Glutamatergic neuron (in vitro differentiated cells): Measurements from ENCODE around the gene UROS. TPM values are rescaled to one million over a fixed set of nuclear protein-coding genes. Genes with fewer than 3 reads are reported as not detected.

Source experiments
- DNase-seq: peaks from one replicate; pipeline ENCODE4 v3.0.0; 2022
- H3K27ac Mint-ChIP-seq: one replicate; pipeline ENCODE4 v1.8.0; 2020; ENCODE audit warnings: mild to moderate bottlenecking, mixed read lengths, inconsistent platforms; ENCODE audit not compliant: unreplicated experiment
- H3K27me3 Mint-ChIP-seq: one replicate; pipeline ENCODE4 v1.8.0; 2020; ENCODE audit warnings: mild to moderate bottlenecking, moderate library complexity, mixed read lengths, inconsistent platforms; ENCODE audit not compliant: unreplicated experiment
- H3K36me3 Mint-ChIP-seq: one replicate; pipeline ENCODE4 v1.8.0; 2020; ENCODE audit warnings: mild to moderate bottlenecking, mixed read lengths, inconsistent platforms; ENCODE audit not compliant: unreplicated experiment
- H3K4me1 Mint-ChIP-seq: one replicate; pipeline ENCODE4 v1.8.0; 2020; ENCODE audit warnings: mild to moderate bottlenecking, low read depth, mixed read lengths, inconsistent platforms; ENCODE audit not compliant: unreplicated experiment
- H3K4me3 Mint-ChIP-seq: one replicate; pipeline ENCODE4 v1.8.0; 2020; ENCODE audit warnings: mild to moderate bottlenecking, mixed read lengths, inconsistent platforms; ENCODE audit not compliant: unreplicated experiment
- H3K9me3 Mint-ChIP-seq: one replicate; pipeline ENCODE4 v1.8.0; 2020; ENCODE audit warnings: mild to moderate bottlenecking, moderate library complexity, mixed read lengths, inconsistent platforms; ENCODE audit not compliant: unreplicated experiment
- CTCF ChIP-seq: fragments of 200-600 bp; sonication (generic); IDR thresholded peaks from one replicate; pipeline ENCODE4 v1.5.0; 2021; ENCODE audit not compliant: partially characterized antibody, unreplicated experiment
- total RNA-seq: library from RNA; stranded (reverse); fragmentation: NEBNext Ultra II Directional; extraction: Animal tissue kit (Norgen Biotek cat#: 25700); gene quantifications from one replicate; pipeline ENCODE4 v1.2.1, GENCODE V29; 2021; ENCODE audit not compliant: unreplicated experiment

UROS gene
- total RNA-seq, 1 donor from 2014 or later: 48.0 TPM

GRCh38 chr10:125836746-125837145 is 13.7 kb upstream of the UROS start:
- Mint-ChIP-seq H3K4me1 (no peaks in the 10 kb centered on the region), H3K9me3 (no peaks in the 10 kb centered on the region), H3K4me3 (no peak overlapping the region), H3K27ac (no peak overlapping the region), H3K27me3 (no peaks in the 10 kb centered on the region), H3K36me3 (no peaks in the 10 kb centered on the region)
- DNase-seq: no peak
- TF ChIP-seq CTCF: no peak

- H3K36me3 Mint-ChIP-seq: no peaks in the 10 kb centered on the region
- H3K27me3 Mint-ChIP-seq: no peaks in the 10 kb centered on the region
- no peak overlapping the region for H3K4me3 Mint-ChIP-seq
- TF ChIP-seq CTCF: no peak
- H3K9me3 Mint-ChIP-seq: no peaks in the 10 kb centered on the region
- no peaks in the 10 kb centered on the region for H3K4me1 Mint-ChIP-seq
- DNase-seq: no peak
- H3K27ac Mint-ChIP-seq: no peak overlapping the region
These were observed 5.3 kb upstream of the UROS start for GRCh38 chr10:125828311-125828710.

GRCh38 chr10:125827133-125827532 is 4.1 kb upstream of the UROS start:
- Mint-ChIP-seq H3K4me1 (no peaks in the 10 kb centered on the region), H3K27me3 (no peaks in the 10 kb centered on the region), H3K4me3 (no peak overlapping the region), H3K9me3 (no peaks in the 10 kb centered on the region), H3K36me3 (no peaks in the 10 kb centered on the region), H3K27ac (no peak overlapping the region)
- DNase-seq: no peak
- no peak for TF ChIP-seq CTCF

- no peaks in the 10 kb centered on the region for H3K27me3 Mint-ChIP-seq
- DNase-seq: no peak
- peaks cover 2% of the 10 kb centered on the region for H3K4me1 Mint-ChIP-seq
- no peaks in the 10 kb centered on the region for H3K36me3 Mint-ChIP-seq
- no peak overlapping the region for H3K4me3 Mint-ChIP-seq
- no peak for TF ChIP-seq CTCF
- no peaks in the 10 kb centered on the region for H3K9me3 Mint-ChIP-seq
- H3K27ac Mint-ChIP-seq: no peak overlapping the region
These were observed 1.7 kb upstream of the UROS start for GRCh38 chr10:125824736-125825135.

- Mint-ChIP-seq H3K27me3 (no peaks in the 10 kb centered on the region), H3K27ac (no peak overlapping the region), H3K4me1 (peaks cover 2% of the 10 kb centered on the region), H3K36me3 (no peaks in the 10 kb centered on the region), H3K4me3 (no peak overlapping the region), H3K9me3 (no peaks in the 10 kb centered on the region)
- no peak for DNase-seq
- TF ChIP-seq CTCF: no peak
These were observed 699 bp upstream of the UROS start for GRCh38 chr10:125823663-125824251.
